HepG2 (cell line): Measurements from ENCODE around the gene ZNF747. TPM values are rescaled to one million over a fixed set of nuclear protein-coding genes. Genes with fewer than 3 reads are reported as not detected.

Source experiments
- FOSL1 ChIP-seq: sonication (generic); formaldehyde crosslinking; IDR thresholded peaks from 2 replicates; pipeline ENCODE4 v1.9.0; 2021; ENCODE audit warnings: missing genetic modification reagents, borderline replicate concordance
- HES4 ChIP-seq: sonication (generic); formaldehyde crosslinking; IDR thresholded peaks from 2 replicates; pipeline ENCODE4 v1.9.0; 2021; ENCODE audit warnings: mild to moderate bottlenecking, missing genetic modification reagents, borderline replicate concordance
- HMGA1 ChIP-seq: sonication (generic); formaldehyde crosslinking; conservative IDR thresholded peaks from 2 replicates; pipeline ENCODE4 v1.4.0; 2020; ENCODE audit warnings: missing genetic modification reagents
- KLF12 ChIP-seq: sonication (generic); formaldehyde crosslinking; IDR thresholded peaks from 2 replicates; pipeline ENCODE4 v1.4.0; 2020; ENCODE audit warnings: missing genetic modification reagents, borderline replicate concordance
- NCOR1 ChIP-seq: fragments of 200-600 bp; sonication (generic); IDR thresholded peaks from 2 replicates; pipeline ENCODE4 v1.7.0; 2017; ENCODE audit warnings: antibody characterized with exemption, low read length, borderline replicate concordance
- SRY ChIP-seq: sonication (generic); formaldehyde crosslinking; IDR thresholded peaks from 2 replicates; pipeline ENCODE4 v1.8.0; 2022; ENCODE audit warnings: mild to moderate bottlenecking, missing genetic modification reagents
- TBP ChIP-seq: sonication (generic); formaldehyde crosslinking; IDR thresholded peaks from 2 replicates; pipeline ENCODE4 v1.5.0; 2020; ENCODE audit warnings: missing genetic modification reagents
- ZNF326 ChIP-seq: sonication (generic); formaldehyde crosslinking; IDR thresholded peaks from 2 replicates; pipeline ENCODE4 v1.4.0; 2020; ENCODE audit warnings: missing genetic modification reagents, borderline replicate concordance
- ZNF530 ChIP-seq: sonication (generic); formaldehyde crosslinking; IDR thresholded peaks from 2 replicates; pipeline ENCODE4 v1.5.0; 2020; ENCODE audit warnings: low read depth, mild to moderate bottlenecking, missing genetic modification reagents
- ZNF572 ChIP-seq: sonication (generic); formaldehyde crosslinking; IDR thresholded peaks from 2 replicates; pipeline ENCODE4 v1.5.1; 2020; ENCODE audit warnings: mild to moderate bottlenecking, missing genetic modification reagents
- ZNF850 ChIP-seq: sonication (generic); formaldehyde crosslinking; conservative IDR thresholded peaks from 2 replicates; pipeline ENCODE4 v1.9.0; 2021; ENCODE audit warnings: mild to moderate bottlenecking, missing genetic modification reagents
- polyA plus RNA-seq, 8 experiments: library from polyadenylated mRNA; depleted of rRNA in 3 of 8; stranded (reverse) in 7 of 8; unstranded in 1 of 8; fragments of >200 nt; fragmentation: Illumina TruSeq in 4 of 8; extraction: Trizol in 4 of 8; gene quantifications; 2 replicates each; pipeline versions ENCODE4 v1.2.1 to v1.2.3, GENCODE V29; 2011 to 2016; ENCODE audit warnings: low read depth in 4 of 8, missing spikeins in 1 of 8, mixed read lengths in 1 of 8; ENCODE audit not compliant: insufficient read depth in 1 of 8
- total RNA-seq, 5 experiments: library from RNA; depleted of rRNA; stranded (reverse); fragments of >200 nt; fragmentation: Illumina TruSeq; extraction: Trizol; gene quantifications; 2 replicates each; pipeline ENCODE4 v1.2.3, GENCODE V29; 2016; ENCODE audit warnings: low read depth in 1 of 5
- TF ChIP-seq, protein P1 (sequence below): sonication (generic); formaldehyde crosslinking; IDR thresholded peaks from 2 replicates; pipeline ENCODE4 v1.4.0; 2020; ENCODE audit warnings: mild to moderate bottlenecking, missing genetic modification reagents, borderline replicate concordance
- TF ChIP-seq, protein P2 (sequence below): sonication (generic); formaldehyde crosslinking; IDR thresholded peaks from 2 replicates; pipeline ENCODE4 v1.4.0; 2020; ENCODE audit warnings: missing genetic modification reagents, borderline replicate concordance
- TF ChIP-seq, protein P3 (sequence below): sonication (generic); formaldehyde crosslinking; IDR thresholded peaks from 2 replicates; pipeline ENCODE4 v1.4.0; 2020; ENCODE audit warnings: mild to moderate bottlenecking, missing genetic modification reagents
- TF ChIP-seq, protein P4 (sequence below): sonication (generic); formaldehyde crosslinking; IDR thresholded peaks from 2 replicates; pipeline ENCODE4 v1.4.0; 2020; ENCODE audit warnings: missing genetic modification reagents

ZNF747 gene
- total and polyA plus RNA-seq, 2 of the 13 experiments (the other 11 are each of a cell fraction or from before 2014, with no cell fraction given) = 7.2 to 10.2 TPM

DNA sequence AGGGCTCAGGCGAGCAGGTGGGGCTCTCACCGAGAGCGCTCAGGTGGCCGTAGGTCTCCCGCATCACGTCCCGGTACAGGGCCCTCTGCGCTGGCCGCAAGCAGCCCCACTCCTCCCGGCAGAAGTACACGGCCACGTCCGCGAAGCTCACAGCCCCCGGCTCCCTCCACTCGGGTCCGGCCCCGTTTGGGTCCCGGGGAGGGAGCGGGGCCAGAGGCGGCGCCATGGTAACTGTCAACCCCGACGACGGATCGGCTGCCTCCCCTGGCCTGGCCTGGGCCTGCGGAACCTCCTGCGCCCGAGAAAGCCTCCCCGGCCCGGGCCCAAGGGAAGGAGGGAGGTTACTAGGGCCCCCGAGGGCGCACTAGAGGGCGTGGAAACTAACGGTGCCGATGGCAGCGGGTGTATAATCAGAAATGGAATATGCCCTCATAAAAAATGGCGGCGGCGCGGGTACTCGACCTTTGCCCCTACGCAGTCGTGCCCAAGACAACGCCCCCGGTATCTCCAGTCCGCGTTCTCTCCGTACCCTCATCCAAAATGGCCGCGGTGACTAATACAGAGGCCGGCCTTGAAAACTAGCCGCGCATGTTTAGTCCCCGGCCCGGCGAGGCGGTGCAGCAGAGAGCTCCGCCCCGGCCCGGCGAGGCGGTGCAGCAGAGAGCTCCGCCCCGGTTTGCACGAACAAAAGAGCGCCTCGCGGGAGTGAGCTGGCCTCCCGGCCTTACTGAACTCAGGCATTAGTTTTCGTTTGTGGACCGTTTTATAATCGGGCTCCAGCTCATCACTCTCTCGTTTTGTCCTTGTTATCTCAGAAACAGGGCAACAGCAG, 23.5 kb upstream of the ZNF747 start, which contains the start of gene ZNF764 (continued):
- TF ChIP-seq, protein P1, sequence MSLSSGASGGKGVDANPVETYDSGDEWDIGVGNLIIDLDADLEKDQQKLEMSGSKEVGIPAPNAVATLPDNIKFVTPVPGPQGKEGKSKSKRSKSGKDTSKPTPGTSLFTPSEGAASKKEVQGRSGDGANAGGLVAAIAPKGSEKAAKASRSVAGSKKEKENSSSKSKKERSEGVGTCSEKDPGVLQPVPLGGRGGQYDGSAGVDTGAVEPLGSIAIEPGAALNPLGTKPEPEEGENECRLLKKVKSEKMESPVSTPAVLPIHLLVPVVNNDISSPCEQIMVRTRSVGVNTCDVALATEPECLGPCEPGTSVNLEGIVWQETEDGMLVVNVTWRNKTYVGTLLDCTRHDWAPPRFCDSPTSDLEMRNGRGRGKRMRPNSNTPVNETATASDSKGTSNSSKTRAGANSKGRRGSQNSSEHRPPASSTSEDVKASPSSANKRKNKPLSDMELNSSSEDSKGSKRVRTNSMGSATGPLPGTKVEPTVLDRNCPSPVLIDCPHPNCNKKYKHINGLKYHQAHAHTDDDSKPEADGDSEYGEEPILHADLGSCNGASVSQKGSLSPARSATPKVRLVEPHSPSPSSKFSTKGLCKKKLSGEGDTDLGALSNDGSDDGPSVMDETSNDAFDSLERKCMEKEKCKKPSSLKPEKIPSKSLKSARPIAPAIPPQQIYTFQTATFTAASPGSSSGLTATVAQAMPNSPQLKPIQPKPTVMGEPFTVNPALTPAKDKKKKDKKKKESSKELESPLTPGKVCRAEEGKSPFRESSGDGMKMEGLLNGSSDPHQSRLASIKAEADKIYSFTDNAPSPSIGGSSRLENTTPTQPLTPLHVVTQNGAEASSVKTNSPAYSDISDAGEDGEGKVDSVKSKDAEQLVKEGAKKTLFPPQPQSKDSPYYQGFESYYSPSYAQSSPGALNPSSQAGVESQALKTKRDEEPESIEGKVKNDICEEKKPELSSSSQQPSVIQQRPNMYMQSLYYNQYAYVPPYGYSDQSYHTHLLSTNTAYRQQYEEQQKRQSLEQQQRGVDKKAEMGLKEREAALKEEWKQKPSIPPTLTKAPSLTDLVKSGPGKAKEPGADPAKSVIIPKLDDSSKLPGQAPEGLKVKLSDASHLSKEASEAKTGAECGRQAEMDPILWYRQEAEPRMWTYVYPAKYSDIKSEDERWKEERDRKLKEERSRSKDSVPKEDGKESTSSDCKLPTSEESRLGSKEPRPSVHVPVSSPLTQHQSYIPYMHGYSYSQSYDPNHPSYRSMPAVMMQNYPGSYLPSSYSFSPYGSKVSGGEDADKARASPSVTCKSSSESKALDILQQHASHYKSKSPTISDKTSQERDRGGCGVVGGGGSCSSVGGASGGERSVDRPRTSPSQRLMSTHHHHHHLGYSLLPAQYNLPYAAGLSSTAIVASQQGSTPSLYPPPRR (CRISPR knock-in tag) = 0 out of 2 replicates have a peak, but pooled peaks have one; percentile 12
- TF ChIP-seq FOSL1 = peak; percentile 65
- TF ChIP-seq TBP (CRISPR knock-in tag) = no peak
- peak; percentile 92 for TF ChIP-seq ZNF850
- TF ChIP-seq, protein P2, sequence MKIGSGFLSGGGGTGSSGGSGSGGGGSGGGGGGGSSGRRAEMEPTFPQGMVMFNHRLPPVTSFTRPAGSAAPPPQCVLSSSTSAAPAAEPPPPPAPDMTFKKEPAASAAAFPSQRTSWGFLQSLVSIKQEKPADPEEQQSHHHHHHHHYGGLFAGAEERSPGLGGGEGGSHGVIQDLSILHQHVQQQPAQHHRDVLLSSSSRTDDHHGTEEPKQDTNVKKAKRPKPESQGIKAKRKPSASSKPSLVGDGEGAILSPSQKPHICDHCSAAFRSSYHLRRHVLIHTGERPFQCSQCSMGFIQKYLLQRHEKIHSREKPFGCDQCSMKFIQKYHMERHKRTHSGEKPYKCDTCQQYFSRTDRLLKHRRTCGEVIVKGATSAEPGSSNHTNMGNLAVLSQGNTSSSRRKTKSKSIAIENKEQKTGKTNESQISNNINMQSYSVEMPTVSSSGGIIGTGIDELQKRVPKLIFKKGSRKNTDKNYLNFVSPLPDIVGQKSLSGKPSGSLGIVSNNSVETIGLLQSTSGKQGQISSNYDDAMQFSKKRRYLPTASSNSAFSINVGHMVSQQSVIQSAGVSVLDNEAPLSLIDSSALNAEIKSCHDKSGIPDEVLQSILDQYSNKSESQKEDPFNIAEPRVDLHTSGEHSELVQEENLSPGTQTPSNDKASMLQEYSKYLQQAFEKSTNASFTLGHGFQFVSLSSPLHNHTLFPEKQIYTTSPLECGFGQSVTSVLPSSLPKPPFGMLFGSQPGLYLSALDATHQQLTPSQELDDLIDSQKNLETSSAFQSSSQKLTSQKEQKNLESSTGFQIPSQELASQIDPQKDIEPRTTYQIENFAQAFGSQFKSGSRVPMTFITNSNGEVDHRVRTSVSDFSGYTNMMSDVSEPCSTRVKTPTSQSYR (CRISPR knock-in tag) = peak; percentile 34; the same call in 1 of the 2 replicates
- TF ChIP-seq ZNF326 = no peak
- TF ChIP-seq, protein P3, sequence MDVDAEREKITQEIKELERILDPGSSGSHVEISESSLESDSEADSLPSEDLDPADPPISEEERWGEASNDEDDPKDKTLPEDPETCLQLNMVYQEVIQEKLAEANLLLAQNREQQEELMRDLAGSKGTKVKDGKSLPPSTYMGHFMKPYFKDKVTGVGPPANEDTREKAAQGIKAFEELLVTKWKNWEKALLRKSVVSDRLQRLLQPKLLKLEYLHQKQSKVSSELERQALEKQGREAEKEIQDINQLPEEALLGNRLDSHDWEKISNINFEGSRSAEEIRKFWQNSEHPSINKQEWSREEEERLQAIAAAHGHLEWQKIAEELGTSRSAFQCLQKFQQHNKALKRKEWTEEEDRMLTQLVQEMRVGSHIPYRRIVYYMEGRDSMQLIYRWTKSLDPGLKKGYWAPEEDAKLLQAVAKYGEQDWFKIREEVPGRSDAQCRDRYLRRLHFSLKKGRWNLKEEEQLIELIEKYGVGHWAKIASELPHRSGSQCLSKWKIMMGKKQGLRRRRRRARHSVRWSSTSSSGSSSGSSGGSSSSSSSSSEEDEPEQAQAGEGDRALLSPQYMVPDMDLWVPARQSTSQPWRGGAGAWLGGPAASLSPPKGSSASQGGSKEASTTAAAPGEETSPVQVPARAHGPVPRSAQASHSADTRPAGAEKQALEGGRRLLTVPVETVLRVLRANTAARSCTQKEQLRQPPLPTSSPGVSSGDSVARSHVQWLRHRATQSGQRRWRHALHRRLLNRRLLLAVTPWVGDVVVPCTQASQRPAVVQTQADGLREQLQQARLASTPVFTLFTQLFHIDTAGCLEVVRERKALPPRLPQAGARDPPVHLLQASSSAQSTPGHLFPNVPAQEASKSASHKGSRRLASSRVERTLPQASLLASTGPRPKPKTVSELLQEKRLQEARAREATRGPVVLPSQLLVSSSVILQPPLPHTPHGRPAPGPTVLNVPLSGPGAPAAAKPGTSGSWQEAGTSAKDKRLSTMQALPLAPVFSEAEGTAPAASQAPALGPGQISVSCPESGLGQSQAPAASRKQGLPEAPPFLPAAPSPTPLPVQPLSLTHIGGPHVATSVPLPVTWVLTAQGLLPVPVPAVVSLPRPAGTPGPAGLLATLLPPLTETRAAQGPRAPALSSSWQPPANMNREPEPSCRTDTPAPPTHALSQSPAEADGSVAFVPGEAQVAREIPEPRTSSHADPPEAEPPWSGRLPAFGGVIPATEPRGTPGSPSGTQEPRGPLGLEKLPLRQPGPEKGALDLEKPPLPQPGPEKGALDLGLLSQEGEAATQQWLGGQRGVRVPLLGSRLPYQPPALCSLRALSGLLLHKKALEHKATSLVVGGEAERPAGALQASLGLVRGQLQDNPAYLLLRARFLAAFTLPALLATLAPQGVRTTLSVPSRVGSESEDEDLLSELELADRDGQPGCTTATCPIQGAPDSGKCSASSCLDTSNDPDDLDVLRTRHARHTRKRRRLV = peak; percentile 70; the same call in 1 of the 2 replicates
- TF ChIP-seq ZNF572 (CRISPR knock-in tag) = peak; percentile 60; the same call in 1 of the 2 replicates
- TF ChIP-seq HMGA1 (CRISPR knock-in tag) = no peak
- no peak for TF ChIP-seq ZNF530
- TF ChIP-seq SRY = peak; percentile 95
- TF ChIP-seq KLF12 (CRISPR knock-in tag) = peak; percentile 93; the same call in 1 of the 2 replicates
- peak; percentile 79 for TF ChIP-seq NCOR1
- no peak; the same call in 1 of the 2 replicates for TF ChIP-seq HES4 (CRISPR knock-in tag)
- TF ChIP-seq, protein P4, sequence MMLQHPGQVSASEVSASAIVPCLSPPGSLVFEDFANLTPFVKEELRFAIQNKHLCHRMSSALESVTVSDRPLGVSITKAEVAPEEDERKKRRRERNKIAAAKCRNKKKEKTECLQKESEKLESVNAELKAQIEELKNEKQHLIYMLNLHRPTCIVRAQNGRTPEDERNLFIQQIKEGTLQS (CRISPR knock-in tag) = 0 out of 2 replicates have a peak, but pooled peaks have one; percentile 32
